GM12874 (cell line): ENCODE results near the gene SNX10.

ENCODE experiments used
- TF ChIP-seq, protein P1 (sequence below): IDR thresholded peaks from 2 replicates; pipeline ENCODE4 v1.5.1; 2011; ENCODE audit warnings: low read depth, mild to moderate bottlenecking, control low read depth, low read length, moderate library complexity; ENCODE audit not compliant: insufficient read depth

Gene SNX10

DNA sequence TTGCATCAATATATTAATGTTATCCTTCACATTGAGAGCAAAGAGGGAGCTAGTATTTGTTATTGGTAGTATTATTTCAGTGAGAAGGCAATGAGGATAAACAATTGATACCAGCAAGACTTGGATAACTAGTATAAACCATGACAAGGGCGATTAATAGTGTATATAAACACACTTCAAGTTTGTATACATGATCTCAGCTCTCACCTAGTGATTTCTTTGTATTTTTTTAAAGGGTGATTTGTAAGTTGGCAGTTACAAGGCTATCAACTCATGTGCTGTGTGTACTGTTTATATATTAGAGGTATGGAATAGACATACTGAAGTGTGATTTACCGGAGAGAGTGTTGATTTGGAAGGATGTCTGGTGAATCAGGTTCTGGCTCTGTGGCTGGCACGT is 88.0 kb downstream of the SNX10 start:
- TF ChIP-seq, protein P1, sequence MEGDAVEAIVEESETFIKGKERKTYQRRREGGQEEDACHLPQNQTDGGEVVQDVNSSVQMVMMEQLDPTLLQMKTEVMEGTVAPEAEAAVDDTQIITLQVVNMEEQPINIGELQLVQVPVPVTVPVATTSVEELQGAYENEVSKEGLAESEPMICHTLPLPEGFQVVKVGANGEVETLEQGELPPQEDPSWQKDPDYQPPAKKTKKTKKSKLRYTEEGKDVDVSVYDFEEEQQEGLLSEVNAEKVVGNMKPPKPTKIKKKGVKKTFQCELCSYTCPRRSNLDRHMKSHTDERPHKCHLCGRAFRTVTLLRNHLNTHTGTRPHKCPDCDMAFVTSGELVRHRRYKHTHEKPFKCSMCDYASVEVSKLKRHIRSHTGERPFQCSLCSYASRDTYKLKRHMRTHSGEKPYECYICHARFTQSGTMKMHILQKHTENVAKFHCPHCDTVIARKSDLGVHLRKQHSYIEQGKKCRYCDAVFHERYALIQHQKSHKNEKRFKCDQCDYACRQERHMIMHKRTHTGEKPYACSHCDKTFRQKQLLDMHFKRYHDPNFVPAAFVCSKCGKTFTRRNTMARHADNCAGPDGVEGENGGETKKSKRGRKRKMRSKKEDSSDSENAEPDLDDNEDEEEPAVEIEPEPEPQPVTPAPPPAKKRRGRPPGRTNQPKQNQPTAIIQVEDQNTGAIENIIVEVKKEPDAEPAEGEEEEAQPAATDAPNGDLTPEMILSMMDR, result no peak

DNA sequence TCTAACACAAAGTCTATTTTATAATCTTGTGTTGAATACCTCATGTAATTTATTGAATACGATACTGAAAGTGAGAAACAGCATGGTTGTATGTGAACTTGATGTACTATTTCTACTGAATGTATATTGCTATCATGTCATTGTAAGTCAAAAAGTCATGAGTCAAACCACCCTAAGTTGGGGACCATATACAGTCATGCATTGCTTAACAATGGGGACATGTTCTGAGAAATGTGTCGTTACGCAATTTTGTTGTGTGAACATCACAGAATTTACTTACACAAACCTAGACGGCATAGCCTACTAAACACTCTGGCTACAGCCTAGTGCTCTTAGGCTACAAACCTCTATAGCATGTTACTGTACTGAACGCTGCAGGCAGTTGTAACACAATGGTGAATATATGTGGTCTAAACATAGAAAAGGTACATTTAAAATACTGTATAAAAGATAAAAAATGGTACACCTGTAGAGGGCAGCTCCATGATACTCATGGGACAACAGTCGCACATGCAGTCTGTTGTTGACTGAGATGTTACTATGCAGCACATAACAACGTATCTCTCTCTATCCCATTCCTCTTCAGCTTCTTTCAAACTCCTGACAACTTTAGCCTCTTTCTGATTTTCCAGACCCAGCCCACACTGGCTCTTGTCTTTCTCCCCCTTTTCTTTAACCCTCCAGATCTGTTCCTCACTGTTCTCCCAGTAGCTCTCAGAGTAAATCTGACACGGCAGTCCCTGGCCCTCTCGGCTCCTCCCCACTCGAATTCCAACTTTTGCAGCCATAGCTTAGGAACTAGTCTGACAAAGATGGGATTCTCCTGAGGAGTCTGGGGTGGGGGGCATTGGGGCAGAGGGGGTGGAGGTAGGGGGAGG is 90.1 kb downstream of the SNX10 start:
- TF ChIP-seq, protein P1, result no peak

DNA sequence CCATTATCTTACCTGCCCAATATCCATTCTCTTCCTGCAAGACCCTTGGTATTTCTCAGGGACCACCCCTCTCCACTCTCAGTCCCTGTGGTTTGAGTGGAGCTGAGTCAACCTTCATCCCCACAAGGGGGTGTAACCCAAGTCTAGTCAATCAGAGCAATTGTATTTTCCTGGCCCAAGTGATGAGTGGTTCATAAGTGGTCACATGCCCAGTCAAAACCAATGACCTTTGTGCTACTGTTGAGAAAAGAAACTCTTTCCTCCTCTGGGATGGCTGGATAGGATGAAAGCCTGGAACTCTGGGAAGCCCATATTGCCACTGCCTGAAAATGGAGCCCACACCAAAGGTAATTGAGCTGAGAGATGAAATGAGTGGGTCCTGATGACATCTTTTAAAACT is 93.6 kb downstream of the SNX10 start:
- TF ChIP-seq, protein P1, result no peak

DNA sequence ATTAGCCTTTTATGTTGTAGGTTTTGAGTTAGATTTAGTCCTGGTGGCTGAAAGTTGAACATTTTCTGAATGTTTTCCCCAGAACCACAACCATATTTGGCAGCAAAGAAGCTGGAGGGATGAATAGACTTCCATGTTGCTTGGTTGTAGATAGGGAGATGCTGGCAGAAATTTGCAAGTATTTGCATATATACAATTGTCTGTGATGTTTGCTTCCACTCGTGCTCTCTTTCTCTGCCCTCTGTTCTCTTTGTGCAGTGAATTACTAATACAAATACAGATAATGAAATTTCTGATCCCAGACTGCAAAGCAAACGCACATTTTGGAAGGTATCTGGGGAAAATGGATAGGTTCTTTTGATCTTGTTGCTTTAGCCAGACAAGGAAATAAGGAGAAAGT is 96.1 kb downstream of the SNX10 start:
- TF ChIP-seq, protein P1, result no peak

DNA sequence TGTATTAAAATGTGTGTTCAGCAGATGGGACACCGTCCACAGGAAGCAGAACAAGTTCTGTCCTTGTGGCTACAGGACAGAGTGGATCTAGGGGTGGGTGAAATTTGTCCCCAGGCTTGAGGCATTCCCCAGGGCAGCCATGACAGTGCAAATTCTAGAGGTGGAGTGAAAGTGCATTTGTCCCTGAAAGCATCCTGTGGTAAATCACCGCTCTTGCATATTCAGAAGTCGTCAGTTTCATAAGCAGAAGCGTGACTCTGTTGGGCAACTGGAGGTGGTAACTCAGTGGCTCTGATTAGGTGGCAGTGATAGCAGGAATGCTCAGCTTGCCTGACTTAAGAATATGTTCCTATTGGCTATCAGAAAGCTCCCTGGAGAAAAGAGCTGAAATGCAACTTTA is 96.6 kb downstream of the SNX10 start:
- TF ChIP-seq, protein P1, result no peak

DNA sequence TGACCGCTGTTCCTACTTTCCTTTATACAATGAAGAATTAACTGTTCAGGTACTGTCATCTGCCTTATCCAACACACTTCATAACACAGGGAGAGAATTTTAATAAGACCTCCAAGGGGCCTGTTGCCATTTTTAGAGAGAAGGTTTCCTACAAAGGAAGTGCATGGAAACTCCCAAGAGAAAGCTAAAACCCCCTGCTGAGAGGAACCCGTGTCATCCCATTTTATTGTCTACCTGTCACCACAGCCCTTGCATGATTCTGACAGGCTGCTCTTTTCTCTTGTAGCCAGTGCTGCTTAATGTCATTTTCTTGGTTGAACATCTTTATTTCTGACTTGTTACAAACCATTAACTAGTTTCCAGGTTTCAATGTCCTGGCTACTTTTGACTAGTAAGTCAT is 98.4 kb downstream of the SNX10 start:
- TF ChIP-seq, protein P1, result no peak

DNA sequence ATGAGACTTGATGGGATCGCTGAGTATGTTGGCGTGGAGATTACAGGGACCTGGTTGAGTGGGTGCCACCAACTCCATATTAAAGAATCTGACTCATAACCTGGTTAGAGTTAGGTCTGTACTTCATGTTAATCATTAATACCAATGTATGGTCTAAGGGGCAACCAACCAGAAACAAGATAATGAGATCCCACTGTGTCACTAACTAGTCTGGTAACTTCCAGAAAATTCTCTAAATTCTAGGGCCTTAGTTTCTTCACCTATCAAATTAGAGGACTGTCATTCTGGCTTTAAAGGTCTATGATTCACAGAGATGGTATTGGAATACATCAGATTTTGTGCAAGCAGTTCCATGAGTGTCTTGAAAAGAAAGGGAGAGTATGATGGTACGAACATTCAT is 102.2 kb downstream of the SNX10 start:
- TF ChIP-seq, protein P1, result no peak
